Stimulated activated CD8-positive, alpha-beta memory T cell treated with anti-CD3 and anti-CD28 coated beads, Interleukin-4, amount 100 ng/mL, for 1 hour (primary cell): Measurements from ENCODE around the gene DHRS12.

Experiments used
- DNase-seq, 2 donors: peaks; one replicate each; pipeline ENCODE4 v3.0.0-alpha.2; 2020; ENCODE audit warnings: low read depth in 2 of 2, low spot score in 1 of 2

DHRS12 gene

GRCh38 chr13:51763486-51763885 lies 40.5 kb downstream of the DHRS12 start:
- DNase-seq = no peak

DNA sequence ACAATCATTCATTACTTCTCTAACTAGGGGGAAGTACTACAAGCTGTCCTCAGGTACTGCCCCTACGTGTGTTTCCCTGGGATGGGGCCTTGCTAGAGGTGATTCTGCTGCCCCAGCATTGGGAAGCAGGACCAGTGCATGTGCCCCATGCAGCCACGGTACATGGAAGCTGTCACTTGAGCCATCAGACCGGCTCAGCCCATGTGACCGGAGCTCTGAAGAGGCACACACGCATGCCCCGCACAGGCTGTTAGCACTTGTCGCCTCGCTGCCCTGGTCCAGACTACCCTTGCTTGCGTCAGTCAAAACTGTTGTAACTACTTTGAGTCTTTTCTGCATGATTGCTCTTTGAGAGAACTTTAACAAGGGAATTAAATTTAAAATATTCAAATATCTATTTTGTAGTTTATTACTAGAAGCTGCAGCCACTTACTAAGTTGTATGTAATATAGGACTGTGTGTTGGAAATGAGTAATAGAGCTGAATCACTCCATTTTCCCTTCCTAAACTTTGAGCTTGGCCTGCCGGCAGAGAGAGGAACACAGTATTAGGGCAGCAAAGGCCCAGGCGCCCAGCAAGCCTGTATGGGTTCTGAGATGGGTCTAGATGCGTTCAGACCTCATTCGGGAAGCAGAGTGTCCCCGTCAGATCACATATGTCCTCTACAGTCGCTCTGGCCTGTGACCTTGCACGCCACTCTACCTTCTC lies 42.2 kb downstream of the DHRS12 start:
- no peak for DNase-seq

GRCh38 chr13:51760592-51760991 lies 43.4 kb downstream of the DHRS12 start:
- no peak for DNase-seq

GRCh38 chr13:51759240-51759639 lies 44.7 kb downstream of the DHRS12 start:
- DNase-seq = no peak

- no peak for DNase-seq
Observed at GRCh38 chr13:51758691-51759090, 45.3 kb downstream of the DHRS12 start.

GRCh38 chr13:51756651-51757050 lies 47.3 kb downstream of the DHRS12 start:
- no peak for DNase-seq

- no peak for DNase-seq
Observed at GRCh38 chr13:51747438-51748434, 56.2 kb downstream of the DHRS12 start.

DNA sequence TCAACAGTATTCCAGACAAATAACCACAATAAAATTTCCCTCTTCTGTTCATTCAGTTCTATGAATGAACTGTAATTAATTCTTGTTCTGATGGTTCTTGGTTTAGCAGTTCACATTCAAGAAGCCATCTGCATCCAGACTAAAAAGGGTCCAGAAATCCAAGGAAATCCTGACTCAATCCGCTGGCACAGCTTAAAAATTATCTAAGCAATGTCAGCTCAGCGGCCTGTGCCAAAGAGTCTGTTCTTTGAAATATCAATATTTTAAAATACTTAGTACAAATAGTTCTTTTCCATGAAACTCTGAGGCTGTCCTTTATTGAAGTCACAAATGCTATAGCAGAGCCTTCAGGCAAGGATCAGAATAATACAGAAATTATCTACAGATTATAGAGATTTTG lies 57.2 kb downstream of the DHRS12 start:
- no peak for DNase-seq

- DNase-seq = no peak
Observed at GRCh38 chr13:51745243-51745642, 58.7 kb downstream of the DHRS12 start.

GRCh38 chr13:51742611-51743010 lies 61.4 kb downstream of the DHRS12 start:
- DNase-seq = no peak

GRCh38 chr13:51742031-51742430 lies 61.9 kb downstream of the DHRS12 start:
- DNase-seq = no peak

DNA sequence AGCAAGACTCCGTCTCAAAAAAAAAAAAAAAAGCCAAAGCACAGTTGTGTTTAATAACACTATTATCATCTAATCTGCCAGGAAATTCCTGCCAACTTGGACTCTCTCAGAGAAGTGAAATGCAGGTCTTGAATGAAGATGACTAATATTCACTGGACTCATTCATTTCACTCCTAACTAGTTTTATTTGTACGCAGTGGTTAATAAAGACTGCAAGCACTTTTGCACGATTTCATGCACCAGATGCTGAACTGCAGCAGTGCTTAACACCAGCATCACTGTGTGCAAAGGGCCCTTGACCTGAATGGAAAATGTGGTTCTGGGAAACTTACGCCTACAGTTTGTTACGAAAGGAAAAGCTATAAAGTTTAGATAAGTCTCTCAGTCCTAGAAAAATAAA lies 63.3 kb downstream of the DHRS12 start:
- no peak for DNase-seq

DNA sequence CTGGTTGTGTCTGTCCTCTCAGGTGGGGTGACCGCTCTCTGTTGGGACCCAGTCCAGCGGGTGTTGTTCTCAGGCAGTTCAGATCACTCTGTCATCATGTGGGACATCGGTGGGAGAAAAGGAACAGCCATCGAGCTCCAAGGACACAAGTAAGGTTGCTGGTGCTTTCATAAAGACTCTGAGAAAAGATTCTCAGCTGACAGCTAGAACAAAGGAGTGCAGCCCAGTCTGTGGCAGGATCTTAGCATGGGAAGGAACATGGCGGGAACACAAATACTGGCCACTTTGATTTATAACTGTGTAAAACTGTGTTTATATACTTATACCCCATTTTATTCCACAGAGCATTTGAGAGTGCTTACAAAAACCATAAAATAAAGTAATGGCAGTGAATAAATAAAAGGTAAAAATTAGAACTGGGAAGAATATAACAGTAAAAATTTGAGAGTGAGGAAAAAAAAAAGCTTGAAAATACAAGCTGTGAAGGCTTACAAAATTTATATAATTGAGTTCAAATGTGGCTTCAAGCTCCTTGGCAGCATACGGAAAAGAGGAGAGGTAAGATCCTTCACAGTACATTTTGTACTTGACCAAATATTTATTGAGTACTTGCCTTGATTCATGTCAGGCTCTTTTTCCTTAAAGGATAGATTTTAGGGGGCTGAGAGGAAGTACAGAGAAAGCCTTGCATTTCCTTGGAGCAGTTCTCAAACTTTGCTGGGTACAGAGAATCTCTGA lies 64.8 kb downstream of the DHRS12 start:
- no peak for DNase-seq

- DNase-seq = no peak
Observed at GRCh38 chr13:51738226-51738905, 65.6 kb downstream of the DHRS12 start.

DNA sequence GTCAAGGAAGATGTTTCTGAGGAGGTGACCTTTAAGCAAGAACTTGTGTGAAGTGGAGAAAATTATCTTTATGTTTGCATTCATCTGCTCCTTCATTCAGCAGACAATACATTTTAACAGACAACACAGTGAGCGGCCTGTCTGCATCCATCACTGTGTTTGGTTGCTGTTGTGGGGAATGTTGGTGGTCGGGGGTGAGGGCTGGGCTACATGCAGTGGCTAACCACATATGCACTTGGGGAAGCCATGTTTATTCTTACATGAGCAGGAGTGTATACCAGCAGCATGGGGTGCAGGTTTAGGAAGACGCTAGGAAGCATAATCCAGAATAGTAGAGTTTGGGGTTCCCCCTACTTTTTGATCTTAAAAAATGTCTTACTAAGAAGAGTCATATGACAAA lies 66.4 kb downstream of the DHRS12 start:
- no peak for DNase-seq

GRCh38 chr13:51734786-51735185 lies 69.2 kb downstream of the DHRS12 start:
- DNase-seq = no peak

DNA sequence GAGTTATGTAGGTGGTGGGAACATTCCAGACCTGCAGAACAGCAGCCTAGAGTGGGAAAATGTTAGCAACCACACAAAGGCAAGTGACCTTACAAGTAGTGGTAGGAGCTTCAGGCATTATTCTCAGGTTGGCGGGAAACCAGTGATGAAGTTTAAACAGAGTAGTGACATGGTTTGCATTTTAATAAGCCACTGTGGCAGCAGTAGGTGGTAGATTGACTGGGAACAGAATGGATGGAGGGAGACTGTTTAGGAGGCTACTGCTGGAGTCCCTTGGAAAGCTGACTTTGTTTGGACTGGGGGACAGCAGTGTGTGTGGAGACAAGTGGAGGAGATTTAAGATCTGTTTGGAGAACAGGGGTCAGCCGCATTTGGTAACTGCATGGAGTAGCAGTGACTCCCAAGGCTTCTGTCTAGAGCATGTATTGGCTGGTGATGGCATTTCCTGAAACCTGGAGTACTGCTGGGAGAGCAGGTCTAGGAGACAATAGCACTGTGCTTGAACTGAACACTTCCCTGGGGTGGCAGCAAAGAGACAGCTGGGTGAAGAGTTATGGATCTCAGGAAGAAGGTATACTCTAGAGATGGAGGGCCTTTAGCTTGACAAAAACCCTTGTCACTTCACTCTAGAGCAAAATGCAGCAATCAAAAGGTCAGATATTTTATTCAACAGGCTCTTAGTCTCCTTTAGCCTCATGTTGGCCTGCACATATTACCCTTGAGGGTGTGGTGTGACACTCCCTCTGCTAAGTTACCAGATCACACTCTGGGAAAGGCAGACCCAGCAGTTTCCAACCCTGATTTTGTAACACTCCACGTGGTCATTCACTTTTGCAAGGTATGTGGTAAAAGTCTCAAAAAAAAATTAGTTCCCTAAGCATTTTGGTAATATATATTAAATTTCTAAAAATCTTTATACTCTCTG lies 70.3 kb downstream of the DHRS12 start:
- DNase-seq = no peak

- DNase-seq = no peak
Observed at GRCh38 chr13:51731759-51732158, 72.2 kb downstream of the DHRS12 start.

- no peak for DNase-seq
Observed at GRCh38 chr13:51730927-51731326, 73.0 kb downstream of the DHRS12 start.
